Spinal cord (tissue), 10 donors: Measurements from ENCODE around the gene NMNAT2. TPM values are rescaled to one million over a fixed set of nuclear protein-coding genes. Genes with fewer than 3 reads are reported as not detected.

Experiments used
- DNase-seq, 6 donors: peaks; one replicate each; pipeline versions ENCODE4 v3.0.0 to v3.0.0-alpha.2; 2013 to 2015; ENCODE audit warnings: low spot score in 6 of 6, low read depth in 4 of 6
- H3K27ac ChIP-seq: one replicate; pipeline ENCODE4 v1.5.1; 2013; ENCODE audit warnings: low read depth, low read length, control low read depth
- H3K27me3 ChIP-seq: one replicate; pipeline ENCODE4 v1.6.1; 2013; ENCODE audit warnings: low read length; ENCODE audit not compliant: control insufficient read depth, insufficient read depth
- H3K36me3 ChIP-seq: one replicate; pipeline ENCODE4 v1.6.1; 2013; ENCODE audit warnings: low read length; ENCODE audit not compliant: control insufficient read depth, insufficient read depth
- H3K4me1 ChIP-seq: one replicate; pipeline ENCODE4 v1.6.1; 2013; ENCODE audit warnings: low read length; ENCODE audit not compliant: control insufficient read depth, insufficient read depth
- H3K4me3 ChIP-seq: one replicate; pipeline ENCODE4 v1.5.1; 2013; ENCODE audit warnings: low read depth, low read length, control low read depth
- H3K9me3 ChIP-seq: one replicate; pipeline ENCODE4 v1.6.1; 2013; ENCODE audit warnings: low read length; ENCODE audit not compliant: control insufficient read depth, insufficient read depth
- WGBS: methylation state at CpG from one replicate; pipeline ENCODE4 v1.1.5; 2013; ENCODE audit warnings: missing lambda C conversion rate; ENCODE audit not compliant: insufficient coverage; 5-methylcytosine and 5-hydroxymethylcytosine counted together
- polyA plus RNA-seq, 2 donors: library from polyadenylated mRNA; unstranded; fragments of 120-200 nt; gene quantifications; one replicate each; pipeline ENCODE4 v1.2.1, GENCODE V29; 2013; ENCODE audit not compliant: insufficient read length in 2 of 2
- total RNA-seq, 2 donors: library from RNA; depleted of rRNA in 1 of 2; stranded (reverse); fragments of 120-200 nt in 1 of 2; fragments of >200 nt in 1 of 2; gene quantifications; one replicate each; pipeline versions ENCODE4 v1.2.3 to v1.2.4, GENCODE V29; 2013 to 2014
- donor health status: healthy.

Gene NMNAT2
- total and polyA plus RNA-seq, 4 donors, result 20.8 to 65.9 (median 45.4) TPM

- 84% methylated on average over 5 of the region's 6 CpGs for WGBS
- Histone ChIP-seq H3K4me1 (no peaks in the 10 kb centered on the region), H3K4me3 (no peak overlapping the region), H3K36me3 (no peaks in the 10 kb centered on the region), H3K27me3 (no peaks in the 10 kb centered on the region), H3K27ac (no peak overlapping the region), H3K9me3 (no peaks in the 10 kb centered on the region)
- DNase-seq, result no peak
Observed at GRCh38 chr1:183206538-183207122, 211.6 kb downstream of the NMNAT2 start.

GRCh38 chr1:183205196-183205781, 212.9 kb downstream of the NMNAT2 start:
- H3K27me3 ChIP-seq, result no peaks in the 10 kb centered on the region
- no peak overlapping the region for H3K4me3 ChIP-seq
- peak in 1 of 6 donors; percentile 59 for DNase-seq
- H3K9me3 ChIP-seq, result no peaks in the 10 kb centered on the region
- 75% methylated on average over 3 of the region's 3 CpGs for WGBS
- no peaks in the 10 kb centered on the region for H3K36me3 ChIP-seq
- H3K4me1 ChIP-seq, result no peaks in the 10 kb centered on the region
- H3K27ac ChIP-seq, result no peak overlapping the region

DNA sequence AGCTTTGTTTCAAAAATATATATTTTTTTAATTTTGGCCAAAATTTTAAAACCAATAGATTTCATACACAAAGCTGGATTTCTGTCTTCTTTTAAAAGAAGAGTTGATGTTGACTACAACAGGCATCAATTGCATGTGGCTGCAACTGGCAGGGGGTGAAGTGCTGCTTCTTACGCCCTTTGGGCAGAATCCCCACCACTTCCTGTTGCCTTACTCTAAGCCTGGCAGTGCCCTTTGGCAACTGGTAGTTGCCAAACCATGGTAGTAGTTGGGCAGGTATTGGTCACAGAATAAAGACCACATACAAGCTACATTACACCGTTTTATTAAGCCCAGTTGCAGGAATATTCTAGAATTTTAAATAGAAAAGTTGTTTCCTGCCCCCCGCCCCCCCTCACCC, 215.1 kb downstream of the NMNAT2 start:
- no peak for DNase-seq
- H3K9me3 ChIP-seq, result no peaks in the 10 kb centered on the region
- H3K4me1 ChIP-seq, result no peaks in the 10 kb centered on the region
- no peak overlapping the region for H3K27ac ChIP-seq
- H3K36me3 ChIP-seq, result no peaks in the 10 kb centered on the region
- no peak overlapping the region for H3K4me3 ChIP-seq
- WGBS, result no CpG with 5 or more reads among the region's 3 CpGs
- no peaks in the 10 kb centered on the region for H3K27me3 ChIP-seq

DNA sequence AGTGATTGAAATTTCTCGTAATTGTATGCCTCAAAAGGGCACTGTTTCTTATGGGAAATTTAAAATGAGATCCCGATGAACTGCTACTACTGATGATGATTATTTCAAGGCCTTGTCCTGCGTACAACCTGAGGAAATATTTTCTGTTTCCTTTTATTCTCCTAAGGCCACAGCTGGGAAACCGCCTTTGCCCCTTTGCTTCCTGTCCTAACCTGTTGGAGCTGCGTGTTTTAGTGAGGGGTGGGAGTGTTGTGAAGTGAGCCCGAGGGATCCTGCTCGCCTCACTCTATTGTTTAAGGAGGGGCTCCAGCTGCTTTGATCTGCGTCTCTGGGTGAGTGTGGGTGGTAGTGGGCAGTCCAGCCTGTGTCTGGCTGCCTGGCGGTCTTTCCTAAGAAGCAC, 217.7 kb downstream of the NMNAT2 start:
- no peaks in the 10 kb centered on the region for H3K9me3 ChIP-seq
- no peak overlapping the region for H3K27ac ChIP-seq
- 57% methylated on average over 3 of the region's 9 CpGs for WGBS
- no peak for DNase-seq
- H3K27me3 ChIP-seq, result no peaks in the 10 kb centered on the region
- no peak overlapping the region for H3K4me3 ChIP-seq
- no peaks in the 10 kb centered on the region for H3K4me1 ChIP-seq
- no peaks in the 10 kb centered on the region for H3K36me3 ChIP-seq

DNA sequence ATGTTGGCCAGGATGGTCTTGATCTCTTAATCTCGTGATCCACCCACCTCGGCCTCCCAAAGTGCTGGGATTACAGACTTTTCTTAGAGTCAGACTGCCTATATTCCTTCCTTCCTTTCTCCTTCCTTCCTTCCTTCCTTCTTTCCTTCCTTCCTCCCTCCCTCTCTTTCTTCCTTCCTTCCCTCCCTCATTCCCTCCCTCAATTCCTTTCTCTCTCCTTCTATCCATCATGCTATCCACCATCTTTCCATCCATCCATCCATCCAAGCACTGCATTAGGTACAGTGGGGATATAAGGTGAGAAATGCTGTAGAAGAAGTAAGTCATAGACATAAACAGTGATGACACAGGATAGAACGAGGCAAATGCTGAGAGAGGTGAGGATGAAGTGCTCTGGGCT, 218.9 kb downstream of the NMNAT2 start:
- no peaks in the 10 kb centered on the region for H3K9me3 ChIP-seq
- H3K36me3 ChIP-seq, result no peaks in the 10 kb centered on the region
- H3K27ac ChIP-seq, result no peak overlapping the region
- H3K27me3 ChIP-seq, result no peaks in the 10 kb centered on the region
- no peak overlapping the region for H3K4me3 ChIP-seq
- 97% methylated on average over 3 of the region's 3 CpGs for WGBS
- DNase-seq, result no peak
- no peaks in the 10 kb centered on the region for H3K4me1 ChIP-seq

DNA sequence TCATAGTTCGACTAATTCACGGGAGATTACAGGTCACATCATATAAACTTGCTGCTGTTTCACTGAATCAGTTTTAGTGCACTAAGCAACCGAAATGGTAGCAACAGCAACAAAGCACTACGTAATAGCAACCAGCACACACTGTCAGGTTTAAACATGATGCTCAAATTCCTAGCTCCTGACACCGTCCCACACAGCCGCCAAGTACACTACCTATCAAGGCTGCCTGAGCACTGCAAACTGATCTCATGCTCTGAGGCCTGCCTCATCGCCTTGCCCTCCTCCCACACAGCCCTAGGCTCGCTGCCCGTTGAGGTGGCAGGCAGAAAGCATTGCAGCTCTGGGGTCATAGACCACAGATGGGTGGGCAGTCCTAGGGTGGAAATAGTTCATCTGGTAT, 219.7 kb downstream of the NMNAT2 start:
- DNase-seq, result no peak
- WGBS, result 93% methylated on average over 6 of the region's 9 CpGs
- no peak overlapping the region for H3K27ac ChIP-seq
- no peak overlapping the region for H3K4me3 ChIP-seq
- H3K36me3 ChIP-seq, result no peaks in the 10 kb centered on the region
- no peaks in the 10 kb centered on the region for H3K27me3 ChIP-seq
- no peaks in the 10 kb centered on the region for H3K4me1 ChIP-seq
- H3K9me3 ChIP-seq, result no peaks in the 10 kb centered on the region

Other genes with a start within 250 kb of the NMNAT2 start
- gene LAMC2, start 232.1 kb downstream of the NMNAT2 start, total RNA-seq, result under 1 TPM; 0.61 to 0.99 TPM
- gene LAMC2, start 232.1 kb downstream of the NMNAT2 start, polyA plus RNA-seq, result 1 to 10 TPM; 1.6 to 1.8 TPM
- gene SMG7, start 54.1 kb upstream of the NMNAT2 start, total RNA-seq, result 10 to 100 TPM; 30.5 to 43.0 TPM
- 10 to 100 TPM; 68.9 to 75.6 TPM for gene SMG7, start 54.1 kb upstream of the NMNAT2 start, polyA plus RNA-seq
- gene NCF2, start 172.1 kb upstream of the NMNAT2 start, total RNA-seq, result 10 to 100 TPM in 1 of 2 donors, 1 to 10 TPM in 1; 7.2 to 16.8 TPM
- 1 to 10 TPM; 2.8 to 3.1 TPM for gene NCF2, start 172.1 kb upstream of the NMNAT2 start, polyA plus RNA-seq
- 100 to 1,000 TPM; 143 to 195 TPM for gene ARPC5, start 217.4 kb upstream of the NMNAT2 start, total RNA-seq
- gene ARPC5, start 217.4 kb upstream of the NMNAT2 start, polyA plus RNA-seq, result 100 to 1,000 TPM; 132 to 158 TPM
- under 1 TPM in 1 of 2 donors, not detected in 1; 0.66 TPM for gene APOBEC4, start 234.9 kb upstream of the NMNAT2 start, total RNA-seq
- not detected for gene APOBEC4, start 234.9 kb upstream of the NMNAT2 start, polyA plus RNA-seq